ENCODE results near the gene SNX6. TPM values are rescaled to one million over a fixed set of nuclear protein-coding genes. Genes with fewer than 3 reads are reported as not detected.
"Not testable (repeated sequence)": the region's sequence is repeated elsewhere in the genome, so short reads cannot be mapped to it uniquely, and the experiment has no call there.

The SNX6 gene
- total RNA-seq, 8 experiments from 2014 or later: 57.2 to 81.5 (median 78.6) TPM

- no peak for ATAC-seq (replicated peaks in 6 of 8)
- Histone ChIP-seq H3K4me1 (replicated peaks in 1 of 2) (no peaks in the 10 kb centered on the region), H3K27ac (no peak overlapping the region), H3K4me3 (no peak overlapping the region)
- 92 to 100% (median 100%) methylated on average over 1 to 5 of the region's 5 CpGs; no CpG with 5 or more reads in 7 of the 10 experiments for WGBS, 10 experiments
- in situ Hi-C loops (cut with MboI; ENCODE audit: low pct_unique_long_range_greater_than_20kb in 2 of 9, low sequenced_read_pairs in 9 of 9, unreplicated experiment in 9 of 9): no loop called here
These were observed 37.3 kb downstream of the SNX6 start for GRCh38 chr14:34592623-34593022.

GRCh38 chr14:34583525-34583924 is 46.4 kb downstream of the SNX6 start:
- WGBS, 10 experiments: 67 to 100% (median 92%) methylated on average over 1 to 4 of the region's 6 CpGs; no CpG with 5 or more reads in 1 of the 10 experiments
- Histone ChIP-seq H3K27ac (no peak overlapping the region), H3K4me1 (replicated peaks in 1 of 2) (no peaks in the 10 kb centered on the region), H3K4me3 (no peak overlapping the region)
- in situ Hi-C loops (cut with MboI; ENCODE audit: low pct_unique_long_range_greater_than_20kb in 2 of 9, low sequenced_read_pairs in 9 of 9, unreplicated experiment in 9 of 9): no loop called here
- no peak for ATAC-seq (replicated peaks in 6 of 8)

DNA sequence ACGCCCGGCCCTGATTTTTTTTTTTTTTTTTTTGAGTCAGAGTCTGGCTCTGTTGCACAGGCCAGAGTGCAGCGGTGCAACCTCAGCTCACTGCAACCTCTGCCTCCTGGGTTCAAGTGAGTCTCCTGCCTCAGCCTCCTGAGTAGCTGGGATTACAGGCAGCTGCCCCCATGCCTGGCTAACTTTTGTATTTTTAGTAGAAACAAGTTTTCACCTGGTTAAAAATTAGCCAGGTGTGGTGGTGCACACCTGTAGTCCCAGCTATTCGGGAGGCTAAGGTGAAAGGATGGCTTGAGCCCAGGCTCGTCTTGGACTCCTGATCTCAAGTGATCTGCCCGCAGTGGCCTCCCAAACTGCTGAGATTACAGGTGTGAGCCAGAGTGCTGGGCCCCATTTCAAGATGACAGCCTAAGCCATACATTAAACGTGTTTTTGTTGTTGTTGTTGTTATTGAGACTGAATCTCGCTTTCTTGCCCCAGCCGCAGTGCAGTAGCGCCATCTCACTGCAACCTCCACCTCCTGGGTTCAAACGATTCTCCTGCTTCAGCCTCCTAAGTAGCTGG is 47.7 kb downstream of the SNX6 start:
- H3K4me1 ChIP-seq (replicated peaks in 1 of 2): no peaks in the 10 kb centered on the region
- in situ Hi-C loops (cut with MboI; ENCODE audit: low pct_unique_long_range_greater_than_20kb in 2 of 9, low sequenced_read_pairs in 9 of 9, unreplicated experiment in 9 of 9): no loop called here
- H3K4me3 ChIP-seq: no peak overlapping the region
- no peak for ATAC-seq (replicated peaks in 6 of 8)
- WGBS, 10 experiments: 72 to 100% (median 98%) methylated on average over 1 to 8 of the region's 11 CpGs; no CpG with 5 or more reads in 4 of the 10 experiments
- no peak overlapping the region for H3K27ac ChIP-seq

DNA sequence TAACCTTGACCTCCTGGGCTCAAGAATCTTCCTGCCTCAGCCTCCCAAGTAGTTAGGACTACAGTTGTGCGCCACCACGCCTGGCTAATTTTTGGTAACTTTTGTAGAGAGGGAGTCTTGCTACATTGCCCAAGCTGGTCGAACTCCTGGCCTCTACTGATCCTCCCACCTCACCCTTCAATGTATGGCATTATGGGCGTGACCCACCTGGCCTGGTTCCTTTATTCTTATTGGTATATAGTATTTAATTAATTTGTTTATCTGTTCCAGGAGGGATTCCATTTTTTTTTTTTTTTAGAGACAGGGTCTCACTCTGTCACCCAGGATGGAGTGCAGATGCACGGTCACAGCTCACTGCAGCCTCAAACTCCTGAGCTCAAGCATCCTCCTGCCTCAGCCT is 49.6 kb downstream of the SNX6 start:
- in situ Hi-C loops (cut with MboI; ENCODE audit: low pct_unique_long_range_greater_than_20kb in 2 of 9, low sequenced_read_pairs in 9 of 9, unreplicated experiment in 9 of 9): no loop called here
- ATAC-seq (replicated peaks in 6 of 8): no peak
- Histone ChIP-seq H3K27ac (no peak overlapping the region), H3K4me1 (replicated peaks in 1 of 2) (no peaks in the 10 kb centered on the region), H3K4me3 (no peak overlapping the region)
- WGBS, 10 experiments: 86 to 100% (median 100%) methylated on average over 1 to 5 of the region's 5 CpGs; no CpG with 5 or more reads in 1 of the 10 experiments

DNA sequence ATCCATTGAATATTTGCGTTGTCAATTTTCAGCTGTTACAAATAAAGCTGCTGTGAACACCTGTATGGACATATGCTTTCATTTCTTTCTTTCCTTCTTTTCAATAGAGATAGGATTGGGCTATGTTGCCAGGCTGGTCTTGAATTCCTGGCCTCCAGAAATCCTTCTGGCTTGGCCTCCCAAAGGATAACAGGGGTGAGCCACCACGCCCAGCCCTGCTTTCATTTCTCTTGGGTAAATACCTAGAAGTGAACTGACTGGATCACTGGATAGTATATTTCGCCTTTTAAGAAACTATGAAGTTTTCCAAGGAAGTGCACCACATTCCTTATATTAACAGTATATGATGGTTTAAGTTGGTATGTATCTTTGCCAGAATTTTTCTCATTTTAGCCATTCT is 58.2 kb downstream of the SNX6 start:
- Histone ChIP-seq H3K4me1 (replicated peaks in 1 of 2) (no peaks in the 10 kb centered on the region), H3K27ac (no peak overlapping the region), H3K4me3 (no peak overlapping the region)
- no peak for ATAC-seq (replicated peaks in 6 of 8)
- WGBS, 10 experiments: 100% methylated on average over 1 to 3 of the region's 3 CpGs
- in situ Hi-C loops (cut with MboI; ENCODE audit: low pct_unique_long_range_greater_than_20kb in 2 of 9, low sequenced_read_pairs in 9 of 9, unreplicated experiment in 9 of 9): no loop called here

DNA sequence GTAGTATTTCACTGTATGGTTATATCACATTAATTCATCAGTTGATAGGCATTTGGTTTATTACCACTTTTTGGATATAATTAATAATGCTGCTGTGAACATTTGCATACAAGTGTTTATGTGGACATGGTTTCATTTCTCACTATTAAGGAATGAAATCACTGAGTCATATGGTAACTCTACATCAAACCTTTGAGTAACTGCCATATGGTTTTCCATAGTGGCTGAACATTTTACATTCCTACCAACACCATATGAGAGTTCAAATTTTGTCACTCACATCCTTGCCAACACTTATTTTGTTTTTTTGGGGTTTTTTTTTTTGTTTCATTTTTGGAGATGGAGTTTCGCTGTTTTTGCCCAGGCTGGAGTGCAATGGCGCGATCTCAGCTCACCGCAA is 60.2 kb downstream of the SNX6 start:
- no peak for ATAC-seq (replicated peaks in 6 of 8)
- Histone ChIP-seq H3K4me1 (replicated peaks in 1 of 2) (no peaks in the 10 kb centered on the region), H3K27ac (no peak overlapping the region), H3K4me3 (no peak overlapping the region)
- in situ Hi-C loops (cut with MboI; ENCODE audit: low pct_unique_long_range_greater_than_20kb in 2 of 9, low sequenced_read_pairs in 9 of 9, unreplicated experiment in 9 of 9): no loop called here
- 86 to 100% (median 100%) methylated on average over 1 to 4 of the region's 4 CpGs; no CpG with 5 or more reads in 4 of the 10 experiments for WGBS, 10 experiments

DNA sequence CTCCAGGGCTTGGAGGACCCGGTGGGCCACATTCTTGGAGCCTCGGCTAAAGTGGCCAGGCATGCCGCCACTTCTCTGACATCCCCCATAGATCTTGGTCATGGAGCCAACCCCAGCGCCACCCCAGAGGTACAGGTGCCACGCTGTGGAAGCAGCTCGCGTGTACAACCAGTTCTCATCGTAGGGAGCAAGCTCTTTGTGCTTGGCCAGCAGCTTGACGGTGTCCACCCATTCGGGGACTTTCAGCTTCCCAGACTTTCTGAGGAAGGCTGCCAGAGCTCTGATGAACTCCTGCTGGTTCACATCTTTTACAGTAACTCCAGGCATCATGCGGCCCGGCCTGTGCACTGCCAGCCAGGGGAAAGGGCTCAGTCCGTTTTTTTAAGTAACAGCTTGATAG is 61.1 kb downstream of the SNX6 start:
- H3K4me1 ChIP-seq (replicated peaks in 1 of 2): no peaks in the 10 kb centered on the region
- H3K4me3 ChIP-seq: no peak overlapping the region
- no peak for ATAC-seq (replicated peaks in 6 of 8)
- H3K27ac ChIP-seq: no peak overlapping the region
- WGBS, 10 experiments: 45 to 100% (median 93%) methylated on average over 2 to 5 of the region's 13 CpGs; no CpG with 5 or more reads in 4 of the 10 experiments
- in situ Hi-C loops (cut with MboI; ENCODE audit: low pct_unique_long_range_greater_than_20kb in 2 of 9, low sequenced_read_pairs in 9 of 9, unreplicated experiment in 9 of 9): no loop called here

DNA sequence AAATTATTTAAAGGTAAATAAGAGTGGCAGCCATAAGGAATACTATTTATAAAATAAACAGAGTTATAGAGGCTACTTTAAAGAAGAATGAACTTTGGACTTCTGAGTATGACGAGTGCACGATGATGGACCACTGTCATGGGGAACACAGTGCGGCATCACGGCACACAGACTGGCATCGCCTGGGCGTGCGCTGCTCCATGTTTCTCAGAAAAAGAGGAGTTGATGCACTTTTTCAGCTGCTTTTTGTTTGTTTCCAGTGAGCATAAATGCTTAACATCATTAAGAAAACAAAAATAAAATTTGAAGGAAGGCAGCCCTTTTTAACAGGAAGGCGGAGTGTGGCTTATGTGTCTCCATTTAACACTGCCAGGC is 67.2 kb downstream of the SNX6 start:
- Histone ChIP-seq H3K4me3 (no peak overlapping the region), H3K4me1 (replicated peaks in 1 of 2) (no peaks in the 10 kb centered on the region), H3K27ac (no peak overlapping the region)
- WGBS, 10 experiments: 76 to 100% (median 92%) methylated on average over 1 to 8 of the region's 8 CpGs
- ATAC-seq (replicated peaks in 6 of 8): no peak
- in situ Hi-C loops (cut with MboI; ENCODE audit: low pct_unique_long_range_greater_than_20kb in 2 of 9, low sequenced_read_pairs in 9 of 9, unreplicated experiment in 9 of 9): no loop called here

GRCh38 chr14:34562037-34562775 is 67.7 kb downstream of the SNX6 start:
- H3K4me1 ChIP-seq (replicated peaks in 1 of 2); H3K4me3 ChIP-seq; H3K27ac ChIP-seq; in situ Hi-C loops (cut with MboI; ENCODE audit: low pct_unique_long_range_greater_than_20kb in 2 of 9, low sequenced_read_pairs in 9 of 9, unreplicated experiment in 9 of 9); ATAC-seq (replicated peaks in 6 of 8): not testable (repeated sequence)
- WGBS, 10 experiments: 66 to 100% (median 92%) methylated on average over 1 to 2 of the region's 8 CpGs; no CpG with 5 or more reads in 1 of the 10 experiments

- H3K4me3 ChIP-seq; H3K27ac ChIP-seq; in situ Hi-C loops (cut with MboI; ENCODE audit: low pct_unique_long_range_greater_than_20kb in 2 of 9, low sequenced_read_pairs in 9 of 9, unreplicated experiment in 9 of 9); H3K4me1 ChIP-seq (replicated peaks in 1 of 2): not testable (repeated sequence)
- ATAC-seq (replicated peaks in 6 of 8): peak; percentile 46 to 72 (median 60)
- WGBS, 10 experiments: no CpG with 5 or more reads among the region's 35 CpGs
These were observed 73.5 kb downstream of the SNX6 start for GRCh38 chr14:34556498-34556829.

DNA sequence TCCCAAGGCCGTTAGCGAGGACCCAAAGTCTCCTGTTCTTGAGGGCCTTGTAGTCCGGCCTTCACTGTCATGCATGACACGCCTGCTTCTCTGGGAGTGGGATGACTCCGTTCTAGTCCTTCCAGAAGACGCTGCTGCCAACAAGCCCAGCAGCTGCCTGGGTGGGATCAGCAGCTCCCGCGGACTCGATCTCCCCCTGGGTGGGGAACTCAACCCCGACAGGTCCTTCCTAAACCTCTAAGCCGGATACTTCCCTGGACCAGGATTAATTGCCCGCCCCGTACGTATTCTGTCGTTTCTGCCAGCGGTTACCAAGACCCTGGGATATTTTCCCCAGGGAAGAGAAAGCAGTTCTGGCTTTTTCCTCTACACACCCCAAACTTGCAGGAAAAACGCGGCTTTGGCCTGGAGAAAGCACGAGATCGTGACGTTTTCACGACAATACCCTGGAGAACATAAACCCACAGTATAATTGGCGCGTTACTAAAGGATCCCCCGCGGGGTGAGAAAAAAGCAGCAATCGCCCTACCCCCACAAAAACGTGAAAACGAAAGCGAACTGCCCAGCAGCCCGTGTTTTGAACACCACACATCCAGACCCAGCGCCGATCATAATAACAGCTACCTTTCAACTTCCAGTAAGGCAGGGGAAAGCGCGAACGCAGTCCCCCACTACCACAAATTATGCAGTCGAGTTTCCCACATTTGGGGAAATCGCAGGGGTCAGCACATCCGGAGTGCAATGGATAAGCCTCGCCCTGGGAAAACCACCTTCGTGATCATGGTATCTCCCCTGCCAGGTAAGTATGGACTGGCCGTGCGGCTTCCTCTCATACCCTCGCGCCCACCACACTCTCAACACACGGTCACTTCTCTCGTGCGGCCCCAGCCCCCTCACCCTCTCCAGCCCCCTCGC is 74.1 kb downstream of the SNX6 start:
- H3K4me1 ChIP-seq (replicated peaks in 1 of 2); H3K4me3 ChIP-seq; H3K27ac ChIP-seq; in situ Hi-C loops (cut with MboI; ENCODE audit: low pct_unique_long_range_greater_than_20kb in 2 of 9, low sequenced_read_pairs in 9 of 9, unreplicated experiment in 9 of 9): not testable (repeated sequence)
- no CpG with 5 or more reads among the region's 49 CpGs for WGBS, 10 experiments
- peak; percentile 72 to 77 (median 76) for ATAC-seq (replicated peaks in 6 of 8)

GRCh38 chr14:34554540-34555250 is 75.3 kb downstream of the SNX6 start:
- 44 to 80% (median 67%) methylated on average over 2 to 7 of the region's 9 CpGs; no CpG with 5 or more reads in 1 of the 10 experiments for WGBS, 10 experiments
- in situ Hi-C loops (cut with MboI; ENCODE audit: low pct_unique_long_range_greater_than_20kb in 2 of 9, low sequenced_read_pairs in 9 of 9, unreplicated experiment in 9 of 9): no loop called here

More at GRCh38 chr14:34554540-34555250, 75.3 kb downstream of the SNX6 start:
- peaks cover 0 to 6% of the 10 kb centered on the region in 2 donors for H3K4me1 ChIP-seq (replicated peaks in 1 of 2)
- peak overlapping the region in 1 of 2 donors; percentile 4 for H3K27ac ChIP-seq
- H3K4me3 ChIP-seq: no peak overlapping the region
- ATAC-seq (replicated peaks in 6 of 8): no peak
